ENCODE results near the gene WNT3.
A peak's percentile ranks its signal among the peaks of the same experiment; 100 is the strongest.
"Not testable (repeated sequence)": the region's sequence is repeated elsewhere in the genome, so short reads cannot be mapped to it uniquely, and the experiment has no call there.

WNT3 gene

GRCh38 chr17:46818316-46818928 is at the start of gene WNT3:
TSS of gene WNT3 (minus strand) at chr17:46818692. CDS start at chr17:46818597, 95 bp downstream.
- no peak for DNase-seq

- no peak for DNase-seq
These were observed 48.3 kb upstream of the WNT3 start for GRCh38 chr17:46866747-46867146.

- no peak for DNase-seq
These were observed 47.8 kb upstream of the WNT3 start for GRCh38 chr17:46866325-46866724.

GRCh38 chr17:46865100-46865499 is 46.6 kb upstream of the WNT3 start:
- DNase-seq = no peak

GRCh38 chr17:46863383-46864121 is 45.1 kb upstream of the WNT3 start:
- no peak for DNase-seq

- DNase-seq = no peak
These were observed 44.5 kb upstream of the WNT3 start for GRCh38 chr17:46862949-46863348.

- DNase-seq = no peak
These were observed 41.5 kb upstream of the WNT3 start for GRCh38 chr17:46859996-46860395.

GRCh38 chr17:46857600-46857999 is 39.1 kb upstream of the WNT3 start:
- no peak for DNase-seq

- no peak for DNase-seq
These were observed 36.5 kb upstream of the WNT3 start for GRCh38 chr17:46854948-46855347.

- no peak for DNase-seq
These were observed 36.0 kb upstream of the WNT3 start for GRCh38 chr17:46854515-46854914.

GRCh38 chr17:46853896-46854444 is 35.5 kb upstream of the WNT3 start:
- no peak for DNase-seq

- peak; percentile 32 for DNase-seq
These were observed 32.7 kb upstream of the WNT3 start, which contains the start of gene WNT9B for GRCh38 chr17:46851029-46851741. TSS of gene WNT9B (plus strand) at chr17:46851583. CDS start at chr17:46851639, 56 bp downstream.

GRCh38 chr17:46850688-46851028 is 32.2 kb upstream of the WNT3 start:
- DNase-seq = no peak

GRCh38 chr17:46848534-46848933 is 30.0 kb upstream of the WNT3 start:
- no peak for DNase-seq

- no peak for DNase-seq
These were observed 29.0 kb upstream of the WNT3 start for GRCh38 chr17:46847204-46848191.

GRCh38 chr17:46842835-46843234 is 24.3 kb upstream of the WNT3 start:
- no peak for DNase-seq

GRCh38 chr17:46841561-46842379 is 23.3 kb upstream of the WNT3 start:
- no peak for DNase-seq

GRCh38 chr17:46840596-46840995 is 22.1 kb upstream of the WNT3 start:
- DNase-seq = not testable (repeated sequence)

GRCh38 chr17:46839211-46839610 is 20.7 kb upstream of the WNT3 start:
- no peak for DNase-seq

- DNase-seq = no peak
These were observed 19.0 kb upstream of the WNT3 start for GRCh38 chr17:46837521-46837920.

- no peak for DNase-seq
These were observed 18.0 kb upstream of the WNT3 start for GRCh38 chr17:46836500-46836899.

- DNase-seq = no peak
These were observed 16.4 kb upstream of the WNT3 start for GRCh38 chr17:46834846-46835245.
